DMS79 treated with DMSO at 0.1 percent for 48 hours (cell line): Measurements from ENCODE around the gene KCP.

Source experiments
- DNase-seq: peaks from one replicate; lab custom pipeline; 2025; lab: John Stamatoyannopoulos, UW

The KCP gene

DNA sequence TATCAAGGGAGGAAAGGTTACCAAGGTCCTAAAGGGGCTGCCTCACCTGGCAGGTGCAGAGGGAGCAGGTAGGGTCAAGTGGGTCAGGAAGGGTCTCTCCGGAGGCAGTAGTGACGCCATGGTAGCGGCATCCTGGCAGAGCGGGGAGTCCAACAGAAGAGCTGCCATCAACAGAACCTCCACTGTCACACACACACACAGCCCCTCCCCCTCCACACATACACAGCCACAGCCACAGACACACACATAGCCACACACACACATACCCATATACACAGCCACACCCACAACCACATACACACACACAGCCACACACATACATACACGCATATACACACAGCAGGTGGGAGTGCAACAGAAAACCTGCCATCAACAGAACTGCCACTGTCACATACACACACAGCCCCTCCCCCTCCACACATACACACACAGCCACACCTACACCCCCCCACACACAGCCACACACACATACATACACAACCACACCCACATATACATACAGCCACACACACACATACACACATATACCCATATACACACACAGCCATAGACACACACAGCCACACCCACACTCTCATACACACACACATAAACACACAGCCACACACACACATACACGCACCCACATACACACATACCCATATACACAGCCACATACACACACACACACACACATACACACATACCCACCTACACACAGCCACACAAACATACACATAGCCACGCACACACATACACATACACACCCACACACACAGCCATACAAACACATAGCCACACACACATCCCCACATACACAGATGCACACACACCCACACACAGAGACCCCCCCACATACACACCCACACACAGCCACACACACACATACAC, 23.1 kb downstream of the KCP start:
- no peak for DNase-seq

GRCh38 chr7:128886391-128887168, 23.9 kb downstream of the KCP start:
- DNase-seq: no peak

DNA sequence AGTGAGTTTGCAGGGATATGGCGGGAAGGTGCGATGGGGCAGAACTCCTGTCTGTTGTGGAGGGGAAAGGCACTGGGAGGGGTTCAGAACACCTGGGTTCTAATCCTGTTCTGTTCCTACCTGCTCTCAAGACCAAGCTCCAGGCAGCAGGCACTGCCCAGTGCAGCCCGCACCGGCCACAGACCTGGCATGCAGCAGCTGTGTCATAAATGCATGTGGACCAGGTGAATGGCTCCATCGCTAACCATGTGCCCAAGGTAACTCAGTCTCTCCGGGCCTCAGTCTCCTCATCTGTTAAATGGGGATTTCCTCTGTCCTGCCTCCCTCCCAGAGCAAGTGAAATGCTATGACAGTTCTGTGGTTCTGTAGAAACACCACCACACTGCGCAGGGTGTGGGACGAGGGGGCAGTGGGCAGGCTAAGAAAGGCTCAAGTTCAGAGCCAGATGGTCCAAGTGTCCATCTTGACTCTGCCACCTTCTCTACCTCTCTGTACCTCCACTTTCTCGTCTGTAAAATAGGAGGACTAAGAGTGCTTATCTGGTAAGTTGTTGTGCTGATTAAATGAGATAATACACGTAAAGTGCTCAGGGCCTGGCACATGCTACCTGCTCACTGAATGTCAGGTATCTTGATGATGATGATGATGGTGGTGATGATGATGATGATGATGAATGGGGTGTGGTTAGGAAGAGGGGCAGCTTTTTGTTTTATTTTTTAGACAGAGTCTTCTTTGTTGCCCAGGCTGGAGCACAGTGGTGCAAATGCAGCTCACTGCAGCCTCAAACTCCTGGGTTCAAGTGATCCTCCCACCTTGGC, 24.9 kb downstream of the KCP start:
- DNase-seq: no peak

GRCh38 chr7:128884561-128885369, 25.7 kb downstream of the KCP start:
- DNase-seq: no peak

DNA sequence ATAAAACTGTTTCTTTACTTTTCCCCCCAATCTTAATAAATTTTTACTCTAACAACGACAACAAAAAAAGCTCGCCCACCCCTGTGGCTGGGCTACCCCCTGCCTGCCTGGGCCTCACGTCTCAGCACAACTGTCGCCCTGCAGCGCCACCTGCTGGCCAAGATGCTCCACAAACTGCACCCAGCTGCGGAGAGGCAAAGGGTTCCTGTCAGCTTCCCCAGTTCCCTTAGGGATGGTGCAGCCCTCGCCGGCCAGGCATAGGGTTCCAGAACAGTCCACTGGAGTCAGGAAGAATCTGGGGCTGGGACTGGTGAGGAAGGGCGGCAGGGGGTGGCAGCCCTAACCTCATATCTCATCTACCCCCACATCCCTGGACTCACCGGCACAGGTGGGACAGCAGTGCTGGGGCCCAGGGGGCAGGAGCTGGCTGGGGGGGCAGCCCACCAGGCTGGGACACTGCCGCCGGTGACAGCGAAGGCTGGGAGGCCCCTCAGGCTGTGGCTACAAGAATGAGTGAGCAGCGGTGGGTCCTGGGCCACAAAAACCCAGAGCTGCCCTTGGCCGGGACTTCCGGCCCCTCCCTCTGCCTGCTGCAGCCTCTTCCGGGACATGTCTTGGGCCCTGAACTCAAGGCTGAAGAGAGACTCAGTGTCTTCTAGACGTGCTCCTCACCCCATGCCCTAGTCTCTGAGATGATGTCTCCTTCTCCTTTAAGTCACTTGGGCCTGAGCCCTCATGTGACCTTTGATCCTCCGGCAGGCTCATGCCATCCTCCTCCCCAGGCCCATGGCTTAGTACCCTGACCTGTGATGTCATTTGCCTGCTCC, 26.7 kb downstream of the KCP start:
- DNase-seq: peak; percentile 36

DNA sequence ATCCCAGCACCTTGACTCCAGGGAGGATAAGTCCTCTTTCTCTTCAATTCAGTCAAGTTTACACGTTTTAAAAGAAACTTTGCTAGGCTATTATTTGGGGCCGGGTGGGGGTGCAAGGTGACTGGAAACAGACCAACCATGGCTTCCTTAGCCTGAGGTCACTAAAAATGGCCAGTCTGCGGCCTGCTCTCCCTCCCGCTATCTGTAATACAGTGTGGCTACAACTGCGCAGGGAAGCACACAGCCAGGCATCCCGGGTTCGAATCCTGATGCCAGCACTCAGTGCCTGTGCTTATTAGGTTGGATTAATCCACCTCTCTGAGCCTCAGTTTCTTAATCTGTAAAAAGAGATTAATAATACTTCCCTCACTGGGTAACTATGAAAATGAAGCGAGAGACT, 28.4 kb downstream of the KCP start:
- no peak for DNase-seq

GRCh38 chr7:128881458-128882125, 28.9 kb downstream of the KCP start:
- no peak for DNase-seq

DNA sequence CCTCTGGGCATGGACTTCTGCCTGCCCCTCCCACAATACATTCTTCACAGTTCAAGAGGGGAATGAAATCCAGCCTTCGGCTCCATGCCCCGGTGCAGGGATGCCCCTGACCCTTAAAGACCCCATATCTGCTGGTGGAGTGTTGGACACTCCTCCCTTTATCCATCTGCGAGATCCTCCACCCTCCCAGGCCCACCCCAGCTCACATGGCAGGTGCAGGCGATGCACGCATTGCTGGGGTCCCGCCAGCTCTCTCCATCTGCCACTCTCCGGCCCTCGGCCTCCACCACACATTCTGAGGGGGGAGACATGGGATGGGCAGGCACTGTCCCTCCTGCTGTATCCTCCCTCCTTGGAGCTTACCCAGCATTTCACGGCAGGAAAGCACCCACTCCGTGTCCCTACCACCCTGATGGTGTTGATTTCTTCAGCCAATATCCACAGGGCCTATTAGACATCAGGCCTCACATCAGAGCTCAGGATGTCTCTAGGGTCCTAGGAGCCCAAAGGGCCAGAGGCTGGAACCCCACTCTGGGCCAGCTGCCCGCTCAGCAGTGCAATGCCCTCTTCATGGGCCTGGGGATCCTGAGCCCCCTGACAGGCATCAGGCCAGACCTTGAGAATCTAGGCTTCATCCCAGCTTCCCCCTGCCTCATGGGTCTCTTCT, 29.6 kb downstream of the KCP start:
- no peak for DNase-seq

DNA sequence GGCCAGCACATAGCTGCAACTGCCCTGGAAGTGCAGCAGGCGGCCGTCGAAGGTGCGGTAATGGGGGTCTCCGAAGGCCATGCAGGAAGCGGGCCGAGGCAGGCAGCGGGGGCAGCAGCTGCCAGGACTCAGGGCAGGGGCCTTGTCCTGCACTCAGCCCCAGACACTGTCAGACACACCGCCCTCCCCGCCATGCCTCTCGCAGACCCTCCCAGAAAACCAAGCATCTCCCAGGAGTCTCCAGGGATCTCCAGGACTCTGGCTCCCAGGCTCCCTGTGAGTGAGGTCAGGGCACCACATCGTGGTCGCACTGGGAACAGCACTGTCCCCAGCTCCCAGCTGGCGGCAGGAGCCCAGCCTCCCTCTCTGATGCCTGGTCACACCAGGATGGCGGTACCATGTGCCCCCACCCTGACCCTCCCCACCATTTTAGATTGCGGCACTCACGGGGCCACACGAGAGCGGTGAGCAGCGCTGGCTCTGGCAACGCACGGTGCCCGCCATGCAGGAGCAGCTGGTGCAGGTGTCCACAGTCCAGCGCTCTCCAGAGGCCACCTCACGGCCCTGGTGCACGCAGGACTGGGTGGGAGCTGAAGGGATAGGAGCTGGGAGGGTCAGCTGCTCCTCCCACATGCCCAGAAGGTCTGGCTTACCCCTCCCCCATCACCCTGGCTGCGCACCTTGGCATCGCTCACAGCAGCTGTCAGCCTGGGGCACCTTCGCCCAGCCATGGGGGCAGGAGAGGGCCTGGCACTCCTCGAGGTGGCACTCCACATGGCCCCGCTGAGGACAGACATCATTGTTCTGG, 30.4 kb downstream of the KCP start:
- peak; percentile 59 for DNase-seq

- DNase-seq: no peak
Measured at GRCh38 chr7:128879461-128879938, 31.0 kb downstream of the KCP start.

DNA sequence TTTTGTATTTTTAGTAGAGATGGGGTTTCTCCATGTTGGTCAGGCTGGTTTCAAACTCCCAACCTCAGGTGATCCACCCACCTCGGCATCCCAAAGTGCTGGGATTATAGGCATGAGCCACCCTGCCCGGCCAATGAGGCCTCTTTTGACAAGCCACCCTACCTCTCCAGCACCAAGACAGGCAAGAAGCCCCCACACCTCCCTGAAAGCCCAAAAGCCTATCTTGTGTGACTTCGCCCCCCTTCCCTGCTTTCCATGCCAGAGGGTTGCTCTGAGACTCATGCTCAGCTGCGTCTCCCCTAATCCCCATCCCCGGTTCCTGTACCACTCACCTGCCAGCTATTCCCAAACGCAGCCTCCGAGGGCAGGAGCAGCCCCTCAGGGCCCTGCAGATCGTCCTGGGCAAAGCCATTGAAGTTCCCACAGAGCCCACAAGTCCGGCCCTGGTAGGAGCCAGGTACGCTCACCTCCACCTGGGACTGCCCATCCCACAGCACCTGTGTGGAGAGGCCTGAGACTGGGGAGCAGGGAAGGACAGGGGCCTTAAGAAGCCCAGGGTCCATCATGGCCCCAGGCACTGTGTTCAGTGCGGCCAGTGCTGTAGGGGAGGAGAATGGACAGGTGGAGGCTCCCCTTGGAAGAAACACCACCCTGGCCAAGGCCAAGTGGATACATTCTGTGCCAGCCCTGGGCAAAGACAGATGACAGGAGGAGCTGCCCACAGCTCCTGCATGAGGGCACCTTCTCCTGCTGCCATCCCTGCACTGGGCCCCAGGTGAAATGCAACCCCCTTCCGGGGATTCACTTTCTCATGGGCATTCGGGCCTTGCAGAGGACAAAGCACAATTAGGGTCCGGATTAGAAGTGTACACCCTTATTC, 32.0 kb downstream of the KCP start:
- no peak for DNase-seq

DNA sequence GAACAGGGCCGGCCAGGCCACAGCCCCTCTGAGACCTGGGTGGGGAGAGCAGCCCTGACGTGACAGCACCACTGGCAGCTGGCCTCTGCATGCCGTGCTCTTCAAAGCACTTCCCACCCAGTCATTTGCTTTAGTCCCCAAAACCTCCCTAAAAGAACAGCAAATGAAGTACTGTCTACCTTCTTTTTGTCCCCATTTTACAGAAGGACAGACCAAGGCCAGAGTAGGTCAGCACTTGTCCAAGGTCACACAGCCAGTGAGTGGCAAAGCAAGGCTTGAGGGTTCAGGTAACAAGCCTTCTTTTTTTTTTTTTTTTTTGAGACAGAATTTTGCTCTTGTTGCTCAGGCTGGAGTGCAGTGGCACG, 32.8 kb downstream of the KCP start:
- DNase-seq: no peak

GRCh38 chr7:128876978-128877755, 33.3 kb downstream of the KCP start:
- DNase-seq: no peak

GRCh38 chr7:128876586-128876977, 33.9 kb downstream of the KCP start:
- no peak for DNase-seq

GRCh38 chr7:128876127-128876526, 34.4 kb downstream of the KCP start:
- no peak for DNase-seq

GRCh38 chr7:128875523-128875948, 35.0 kb downstream of the KCP start:
- no peak for DNase-seq
